Skeletal muscle tissue (tissue), 4 donors: ENCODE results near the gene DISP3. TPM values are rescaled to one million over a fixed set of nuclear protein-coding genes. Genes with fewer than 3 reads are reported as not detected.

ENCODE experiments used
- H3K27ac ChIP-seq: one replicate; pipeline ENCODE4 v1.7.0; 2013; ENCODE audit warnings: mild to moderate bottlenecking, low read depth, low read length, inconsistent platforms
- H3K27me3 ChIP-seq, 3 donors: one replicate each; pipeline ENCODE4 v1.7.0; 2013; ENCODE audit warnings: low read length in 3 of 3; ENCODE audit not compliant: control insufficient read depth in 3 of 3, insufficient read depth in 3 of 3
- H3K36me3 ChIP-seq, 3 donors: one replicate each; pipeline ENCODE4 v1.7.0; 2013; ENCODE audit warnings: low read length in 3 of 3; ENCODE audit not compliant: control insufficient read depth in 3 of 3, insufficient read depth in 3 of 3
- H3K4me1 ChIP-seq, 3 donors: one replicate each; pipeline ENCODE4 v1.7.0; 2013; ENCODE audit warnings: low read length in 3 of 3, mild to moderate bottlenecking in 3 of 3; ENCODE audit not compliant: control insufficient read depth in 3 of 3, insufficient read depth in 3 of 3
- H3K4me3 ChIP-seq, 3 donors: one replicate each; pipeline ENCODE4 v1.7.0; 2013; ENCODE audit warnings: low read length in 3 of 3
- H3K9ac ChIP-seq, 3 donors: one replicate each; pipeline ENCODE4 v1.7.0; 2013; ENCODE audit warnings: low read length in 3 of 3, mild to moderate bottlenecking in 3 of 3, moderate library complexity in 2 of 3, low read depth in 1 of 3
- H3K9me3 ChIP-seq, 3 donors: one replicate each; pipeline ENCODE4 v1.7.0; 2013; ENCODE audit warnings: low read length in 3 of 3; ENCODE audit not compliant: control insufficient read depth in 3 of 3
- total RNA-seq: library from RNA; depleted of rRNA; stranded (reverse); fragments of >200 nt; gene quantifications from one replicate; pipeline ENCODE4 v1.2.3, GENCODE V29; 2014
- donor health status: Osteomylitis.

DISP3 gene
- total RNA-seq, 1 donor from 2014 or later = not detected

DNA sequence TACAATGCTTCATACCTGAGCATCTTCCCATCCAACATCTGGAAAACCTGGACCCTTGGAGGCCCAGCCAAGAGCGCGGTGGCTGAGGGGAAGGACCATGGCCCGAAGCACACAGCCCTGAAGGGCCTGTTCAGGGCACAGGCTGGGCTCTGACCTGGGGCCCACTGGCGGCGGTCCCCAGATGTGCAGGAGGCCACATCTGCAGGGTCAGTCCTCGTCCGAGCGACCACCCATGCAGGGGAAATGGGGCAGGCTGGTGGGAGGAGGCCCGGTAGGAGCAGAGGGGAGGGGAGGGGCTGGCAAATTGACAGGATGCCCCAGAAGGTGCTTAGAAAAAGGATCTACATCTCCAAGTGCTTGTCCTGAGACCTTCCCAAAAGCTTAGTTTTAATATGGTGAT, 59.9 kb downstream of the DISP3 start:
- Histone ChIP-seq H3K9me3 (no peaks in the 10 kb centered on the region), H3K4me1 (no peaks in the 10 kb centered on the region), H3K9ac (no peak overlapping the region), H3K27ac (no peak overlapping the region), H3K27me3 (peaks cover 35 to 67% (median 37%) of the 10 kb centered on the region in 3 donors), H3K4me3 (no peak overlapping the region), H3K36me3 (no peaks in the 10 kb centered on the region)

DNA sequence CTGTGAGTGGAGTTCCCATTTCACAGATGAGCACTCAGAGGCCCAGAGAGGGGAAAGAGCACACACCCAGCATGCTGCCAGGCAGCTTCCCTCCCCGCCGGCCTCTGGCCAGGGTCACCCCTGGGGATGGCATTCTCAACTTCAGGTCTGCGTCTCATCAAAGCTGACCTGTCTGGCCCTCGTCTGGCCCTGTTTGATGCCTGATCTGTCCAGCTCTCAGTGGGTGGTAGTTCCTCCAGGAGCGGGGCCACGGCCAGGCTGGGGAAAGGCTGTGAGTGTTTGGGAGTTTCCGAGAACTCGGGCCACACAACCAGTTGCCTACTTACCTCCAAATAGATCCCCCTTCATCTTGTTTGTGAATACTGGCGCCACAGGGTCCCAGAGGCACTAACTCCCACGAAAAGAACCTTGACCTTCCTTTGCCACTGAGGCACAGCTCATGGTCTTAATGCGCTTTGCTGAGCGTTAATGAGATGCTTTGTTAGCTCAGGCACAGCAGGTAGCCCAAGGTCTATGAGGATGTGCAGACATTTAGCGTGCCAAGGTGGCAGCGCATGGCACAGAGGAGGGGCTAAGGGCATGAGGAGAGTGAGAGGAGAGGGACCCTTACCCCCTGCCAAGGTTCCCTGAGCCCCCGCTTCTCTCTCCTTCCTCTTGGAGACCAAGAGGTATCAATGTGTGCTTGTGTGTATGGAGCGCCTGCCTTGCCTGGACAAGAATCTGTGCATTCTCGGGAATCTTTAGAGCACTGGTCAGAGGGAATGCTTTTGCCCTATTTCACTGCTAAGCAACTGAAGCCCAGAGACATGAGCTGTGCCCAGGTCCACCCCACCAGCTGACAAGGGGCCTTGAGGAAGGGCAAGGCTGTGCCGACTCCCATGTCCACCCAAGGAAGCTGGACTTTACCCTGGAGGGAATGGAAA, 61.2 kb downstream of the DISP3 start:
- Histone ChIP-seq H3K4me1 (no peaks in the 10 kb centered on the region), H3K9ac (no peak overlapping the region), H3K4me3 (no peak overlapping the region), H3K9me3 (no peaks in the 10 kb centered on the region), H3K27ac (no peak overlapping the region), H3K27me3 (peaks cover 36 to 66% (median 40%) of the 10 kb centered on the region in 3 donors), H3K36me3 (no peaks in the 10 kb centered on the region)

DNA sequence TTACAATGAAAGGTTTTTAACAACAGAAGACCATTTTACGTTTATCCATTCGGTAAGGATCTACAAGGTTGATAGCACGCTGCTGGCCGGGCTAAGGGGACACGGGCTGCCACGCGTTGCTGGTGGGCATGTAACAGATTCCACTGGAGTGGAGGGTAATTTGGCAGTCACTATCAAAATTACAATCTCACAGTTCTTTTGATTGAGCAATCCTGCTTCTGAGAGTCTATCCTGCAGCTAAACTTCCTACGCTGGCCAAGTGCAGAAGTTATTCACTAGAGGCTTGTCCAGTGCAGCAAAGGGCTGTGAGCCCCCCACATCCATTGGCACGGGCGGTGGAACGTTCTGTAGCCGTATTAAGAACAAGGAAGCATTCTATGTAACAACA, 61.8 kb downstream of the DISP3 start:
- Histone ChIP-seq H3K9me3 (no peaks in the 10 kb centered on the region), H3K4me3 (no peak overlapping the region), H3K36me3 (no peaks in the 10 kb centered on the region), H3K27ac (no peak overlapping the region), H3K27me3 (peaks cover 35 to 68% (median 42%) of the 10 kb centered on the region in 3 donors), H3K9ac (no peak overlapping the region), H3K4me1 (no peaks in the 10 kb centered on the region)

DNA sequence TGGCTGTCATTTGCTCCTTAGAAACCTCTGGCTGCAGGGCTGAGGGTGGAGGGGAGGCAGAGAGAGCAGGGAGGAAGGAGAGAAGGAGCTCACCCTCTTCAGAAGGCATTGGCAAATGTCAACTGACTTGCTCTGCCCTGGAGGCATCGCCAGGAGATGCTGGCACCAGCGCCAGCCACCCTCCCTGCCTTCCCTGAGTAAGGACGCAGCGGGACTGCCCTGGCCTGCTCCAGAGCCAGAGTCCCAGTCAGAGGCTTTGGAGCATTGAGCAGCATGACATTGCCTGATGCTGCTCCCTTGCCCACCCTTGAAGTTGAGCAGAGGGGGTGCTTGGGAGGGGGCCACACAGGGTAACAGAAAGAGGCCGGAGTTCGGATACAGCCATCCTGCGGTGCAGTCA, 62.3 kb downstream of the DISP3 start:
- Histone ChIP-seq H3K9ac (no peak overlapping the region), H3K27me3 (peaks cover 35 to 68% (median 42%) of the 10 kb centered on the region in 3 donors), H3K4me1 (no peaks in the 10 kb centered on the region), H3K36me3 (no peaks in the 10 kb centered on the region), H3K9me3 (no peaks in the 10 kb centered on the region), H3K4me3 (no peak overlapping the region), H3K27ac (no peak overlapping the region)

DNA sequence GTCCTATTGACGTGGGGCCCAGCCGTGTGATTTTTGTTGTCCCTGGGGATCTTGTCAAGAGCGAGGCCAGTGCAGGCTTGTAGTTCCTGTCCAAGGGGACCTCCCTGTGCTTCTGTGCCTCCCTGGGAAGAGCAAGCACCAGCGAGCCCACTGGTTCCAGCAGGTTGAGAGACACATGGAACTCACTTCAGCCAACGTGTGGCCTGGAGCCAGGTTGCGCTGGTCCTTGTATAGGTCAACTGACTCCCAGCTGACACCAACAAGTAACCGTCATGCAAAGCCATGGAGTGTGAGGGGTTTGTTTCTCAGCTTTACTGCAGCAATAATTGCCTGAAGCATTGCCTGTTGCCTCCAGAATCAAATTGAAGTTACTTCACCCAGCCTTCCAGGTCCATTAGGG, 63.0 kb downstream of the DISP3 start:
- H3K27me3 ChIP-seq = peaks cover 35 to 66% (median 47%) of the 10 kb centered on the region in 3 donors

DNA sequence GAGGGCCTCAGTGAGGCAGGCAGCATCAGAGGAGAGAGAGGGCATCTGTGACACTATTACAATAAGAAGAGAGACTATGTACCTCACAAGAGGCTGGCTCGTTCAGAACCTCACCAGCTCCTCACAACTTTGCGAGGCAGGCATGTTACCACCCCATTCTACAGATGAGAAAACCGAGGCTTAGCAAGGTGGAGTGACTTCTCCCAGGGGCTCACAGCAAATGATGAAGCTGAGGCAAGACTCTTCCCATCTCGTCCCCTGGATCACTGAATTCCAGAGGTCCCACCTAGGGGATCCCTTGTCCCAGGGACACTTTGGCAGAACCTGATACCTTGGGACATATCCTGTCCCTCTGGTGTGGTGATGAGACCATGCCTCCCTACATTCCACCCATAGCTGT, 64.4 kb downstream of the DISP3 start:
- Histone ChIP-seq H3K4me3 (no peak overlapping the region), H3K4me1 (no peaks in the 10 kb centered on the region), H3K27me3 (peaks cover 37 to 68% (median 44%) of the 10 kb centered on the region in 3 donors), H3K9ac (no peak overlapping the region), H3K9me3 (no peaks in the 10 kb centered on the region), H3K36me3 (no peaks in the 10 kb centered on the region), H3K27ac (no peak overlapping the region)

More for the DNA sequence above, 63.0 kb downstream of the DISP3 start:
- Histone ChIP-seq H3K4me3 (no peak overlapping the region), H3K9me3 (no peaks in the 10 kb centered on the region), H3K9ac (no peak overlapping the region), H3K27ac (no peak overlapping the region), H3K36me3 (no peaks in the 10 kb centered on the region), H3K4me1 (no peaks in the 10 kb centered on the region)

DNA sequence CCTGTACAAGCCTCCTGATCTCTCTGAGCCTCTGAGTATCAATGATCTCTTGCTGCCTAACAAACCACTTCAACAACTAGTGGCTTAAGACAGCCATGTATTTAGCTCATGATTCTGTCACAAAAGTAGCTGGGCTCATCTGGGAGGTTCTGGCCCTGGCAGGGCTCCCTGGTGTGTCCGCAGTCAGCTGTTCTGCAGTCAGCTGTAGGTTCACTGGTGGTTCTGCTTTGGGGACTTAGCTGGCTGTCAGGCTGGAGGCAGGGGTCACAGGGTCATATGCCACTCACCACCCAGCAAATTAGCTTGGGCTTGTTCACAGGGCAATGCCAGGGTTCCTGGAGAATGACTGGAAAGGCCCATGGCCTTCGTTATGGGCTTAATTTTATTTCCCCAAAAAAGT, 64.8 kb downstream of the DISP3 start:
- H3K27me3 ChIP-seq = peaks cover 37 to 64% (median 41%) of the 10 kb centered on the region in 3 donors
- no peak overlapping the region for H3K9ac ChIP-seq
- no peak overlapping the region for H3K4me3 ChIP-seq
- H3K27ac ChIP-seq = no peak overlapping the region
- no peaks in the 10 kb centered on the region for H3K9me3 ChIP-seq
- no peaks in the 10 kb centered on the region for H3K36me3 ChIP-seq
- H3K4me1 ChIP-seq = no peaks in the 10 kb centered on the region

DNA sequence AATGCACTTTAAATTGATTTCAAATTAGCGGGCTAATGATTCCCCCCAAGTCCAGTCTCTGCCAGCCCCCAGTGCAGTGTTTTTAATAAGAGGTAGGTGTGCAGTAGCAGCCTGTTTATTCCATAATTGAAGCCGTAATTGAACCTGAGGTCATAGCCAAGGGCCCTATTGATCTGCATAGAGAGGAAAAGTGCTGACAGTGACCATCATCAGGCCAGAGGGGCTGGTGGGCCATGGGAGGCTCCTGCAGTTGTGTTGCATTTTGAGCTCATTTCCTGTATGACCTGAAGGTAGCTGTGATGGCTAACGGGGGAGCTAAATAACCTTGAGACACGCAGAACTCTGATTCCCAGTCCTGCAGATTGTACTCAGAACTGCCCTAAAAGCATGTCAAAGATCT, 67.5 kb downstream of the DISP3 start:
- Histone ChIP-seq H3K4me3 (no peak overlapping the region), H3K9ac (no peak overlapping the region), H3K36me3 (no peaks in the 10 kb centered on the region), H3K27ac (no peak overlapping the region), H3K4me1 (no peaks in the 10 kb centered on the region), H3K27me3 (peaks cover 24 to 45% (median 27%) of the 10 kb centered on the region in 3 donors), H3K9me3 (no peaks in the 10 kb centered on the region)

DNA sequence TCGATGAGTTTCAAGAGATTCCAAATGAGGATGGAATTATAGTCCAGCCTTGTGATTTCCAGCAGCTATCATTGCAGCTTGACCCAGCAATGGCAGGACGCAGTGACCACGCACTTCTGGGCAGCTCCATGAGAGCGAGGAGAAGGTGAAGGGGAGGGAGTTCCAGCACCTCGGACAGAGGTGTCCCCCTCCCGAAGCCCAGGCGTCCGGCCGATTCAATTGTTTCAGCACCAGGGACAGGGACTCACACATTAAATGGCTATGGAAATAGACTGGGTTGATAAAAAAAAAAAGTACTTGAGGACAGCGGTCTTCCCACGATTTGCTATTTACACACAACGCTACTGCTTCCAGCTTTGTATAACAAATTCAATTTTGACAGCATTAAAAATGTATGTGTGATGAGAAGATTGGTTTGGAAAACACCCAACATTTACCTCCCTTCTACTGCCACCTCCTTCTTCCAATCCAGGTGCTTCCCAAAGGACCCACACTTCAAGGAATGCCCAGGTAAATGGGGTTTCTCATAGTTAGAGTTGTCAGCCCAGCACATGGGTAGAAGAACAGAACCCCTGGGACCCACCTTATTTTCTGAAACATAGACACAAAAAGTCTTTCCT, 71.8 kb downstream of the DISP3 start:
- Histone ChIP-seq H3K9ac (no peak overlapping the region), H3K27ac (no peak overlapping the region), H3K27me3 (peaks cover 16 to 40% (median 37%) of the 10 kb centered on the region in 3 donors), H3K9me3 (no peaks in the 10 kb centered on the region), H3K4me3 (no peak overlapping the region), H3K36me3 (no peaks in the 10 kb centered on the region), H3K4me1 (no peaks in the 10 kb centered on the region)

DNA sequence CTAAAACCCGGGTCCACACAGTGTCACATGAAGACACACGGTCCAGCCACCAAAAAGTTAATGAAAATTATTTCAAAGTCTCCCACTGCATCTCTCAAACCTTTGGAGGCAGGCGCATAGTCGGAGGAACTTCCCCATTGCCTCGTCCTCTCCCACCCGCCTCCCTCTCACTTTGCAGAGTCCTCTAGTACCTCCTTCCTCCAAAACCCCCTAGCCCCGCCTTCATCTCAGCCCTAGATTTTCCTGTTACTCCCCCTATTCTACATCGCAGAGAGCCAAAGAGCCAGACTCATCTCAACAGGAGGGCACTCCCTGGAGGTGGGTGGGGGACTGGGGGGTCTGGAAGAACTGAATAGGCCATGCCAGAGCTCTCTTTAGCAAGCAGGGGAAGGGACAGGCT, 79.3 kb downstream of the DISP3 start:
- Histone ChIP-seq H3K4me1 (no peaks in the 10 kb centered on the region), H3K36me3 (no peaks in the 10 kb centered on the region), H3K9me3 (no peaks in the 10 kb centered on the region), H3K4me3 (no peak overlapping the region), H3K27me3 (peaks cover 34 to 77% (median 57%) of the 10 kb centered on the region in 3 donors), H3K9ac (no peak overlapping the region), H3K27ac (no peak overlapping the region)
